SK-N-SH treated with all-trans-retinoic acid at 6 μM for 48 hours (cell line): ENCODE results near the gene TMED6.

ENCODE experiments used
- ARNTL ChIP-seq: fragments of 450-650 bp; formaldehyde crosslinking; IDR thresholded peaks from 2 replicates; pipeline ENCODE4 v1.5.0; 2020; ENCODE audit warnings: low read depth, mild to moderate bottlenecking, moderate library complexity, borderline replicate concordance
- GLIS3 ChIP-seq: fragments of 250-450 bp; sonication (Bioruptor Pico); IDR thresholded peaks from 2 replicates; pipeline ENCODE4 v1.5.0; 2020; ENCODE audit warnings: mild to moderate bottlenecking, moderate library complexity
- POU6F1 ChIP-seq: fragments of 250-450 bp; sonication (Bioruptor Pico); IDR thresholded peaks from 2 replicates; pipeline ENCODE4 v1.8.0; 2021; ENCODE audit warnings: low read depth, mild to moderate bottlenecking, moderate library complexity, borderline replicate concordance
- ZFP30 ChIP-seq: fragments of 450-650 bp; formaldehyde crosslinking; IDR thresholded peaks from 2 replicates; pipeline ENCODE4 v1.5.0; 2022; ENCODE audit warnings: mild to moderate bottlenecking, moderate library complexity
- ZNF70 ChIP-seq: fragments of 450-650 bp; formaldehyde crosslinking; IDR thresholded peaks from 2 replicates; pipeline ENCODE4 v1.5.0; 2020; ENCODE audit warnings: mild to moderate bottlenecking, moderate library complexity
- ZNF8 ChIP-seq: fragments of 450-650 bp; formaldehyde crosslinking; IDR thresholded peaks from 2 replicates; pipeline ENCODE4 v1.5.0; 2020; ENCODE audit warnings: mild to moderate bottlenecking, moderate library complexity
- TF ChIP-seq, protein P1 (sequence below): fragments of 250-450 bp; sonication (Bioruptor Pico); IDR thresholded peaks from 2 replicates; pipeline ENCODE4 v1.8.0; 2020; ENCODE audit warnings: mild to moderate bottlenecking, moderate library complexity, borderline replicate concordance
- TF ChIP-seq, protein P2 (sequence below): fragments of 250-450 bp; sonication (Bioruptor Pico); IDR thresholded peaks from 2 replicates; pipeline ENCODE4 v1.5.1; 2021; ENCODE audit warnings: mild to moderate bottlenecking, moderate library complexity

Gene TMED6

DNA sequence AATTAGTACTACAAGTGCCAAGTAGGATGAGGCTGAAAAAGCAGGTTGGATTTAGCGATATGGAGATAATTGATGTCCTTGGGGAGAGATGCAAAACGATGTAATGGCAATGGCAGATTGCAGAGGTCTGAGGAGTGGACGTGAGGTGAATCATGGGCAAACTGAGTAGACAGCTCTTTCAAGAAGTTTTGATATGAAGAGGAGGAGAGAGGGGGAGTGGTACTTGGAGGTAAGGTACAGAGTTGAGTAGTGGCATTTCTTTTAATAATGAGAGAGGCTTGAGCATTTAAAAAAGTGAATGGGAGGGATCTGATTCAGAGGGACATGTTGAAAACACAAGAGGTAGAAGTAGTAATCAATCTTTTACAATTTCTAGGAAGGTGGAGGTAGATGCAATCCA lies 58.2 kb downstream of the TMED6 start (continued):
- TF ChIP-seq POU6F1 (CRISPR knock-in tag) (no peak), ARNTL (CRISPR knock-in tag) (no peak), ZNF70 (CRISPR knock-in tag) (no peak), ZFP30 (CRISPR knock-in tag) (no peak), GLIS3 (CRISPR knock-in tag) (no peak), ZNF8 (CRISPR knock-in tag) (no peak)
- TF ChIP-seq, protein P1, sequence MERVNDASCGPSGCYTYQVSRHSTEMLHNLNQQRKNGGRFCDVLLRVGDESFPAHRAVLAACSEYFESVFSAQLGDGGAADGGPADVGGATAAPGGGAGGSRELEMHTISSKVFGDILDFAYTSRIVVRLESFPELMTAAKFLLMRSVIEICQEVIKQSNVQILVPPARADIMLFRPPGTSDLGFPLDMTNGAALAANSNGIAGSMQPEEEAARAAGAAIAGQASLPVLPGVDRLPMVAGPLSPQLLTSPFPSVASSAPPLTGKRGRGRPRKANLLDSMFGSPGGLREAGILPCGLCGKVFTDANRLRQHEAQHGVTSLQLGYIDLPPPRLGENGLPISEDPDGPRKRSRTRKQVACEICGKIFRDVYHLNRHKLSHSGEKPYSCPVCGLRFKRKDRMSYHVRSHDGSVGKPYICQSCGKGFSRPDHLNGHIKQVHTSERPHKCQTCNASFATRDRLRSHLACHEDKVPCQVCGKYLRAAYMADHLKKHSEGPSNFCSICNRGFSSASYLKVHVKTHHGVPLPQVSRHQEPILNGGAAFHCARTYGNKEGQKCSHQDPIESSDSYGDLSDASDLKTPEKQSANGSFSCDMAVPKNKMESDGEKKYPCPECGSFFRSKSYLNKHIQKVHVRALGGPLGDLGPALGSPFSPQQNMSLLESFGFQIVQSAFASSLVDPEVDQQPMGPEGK (CRISPR knock-in tag): no peak
- TF ChIP-seq, protein P2, sequence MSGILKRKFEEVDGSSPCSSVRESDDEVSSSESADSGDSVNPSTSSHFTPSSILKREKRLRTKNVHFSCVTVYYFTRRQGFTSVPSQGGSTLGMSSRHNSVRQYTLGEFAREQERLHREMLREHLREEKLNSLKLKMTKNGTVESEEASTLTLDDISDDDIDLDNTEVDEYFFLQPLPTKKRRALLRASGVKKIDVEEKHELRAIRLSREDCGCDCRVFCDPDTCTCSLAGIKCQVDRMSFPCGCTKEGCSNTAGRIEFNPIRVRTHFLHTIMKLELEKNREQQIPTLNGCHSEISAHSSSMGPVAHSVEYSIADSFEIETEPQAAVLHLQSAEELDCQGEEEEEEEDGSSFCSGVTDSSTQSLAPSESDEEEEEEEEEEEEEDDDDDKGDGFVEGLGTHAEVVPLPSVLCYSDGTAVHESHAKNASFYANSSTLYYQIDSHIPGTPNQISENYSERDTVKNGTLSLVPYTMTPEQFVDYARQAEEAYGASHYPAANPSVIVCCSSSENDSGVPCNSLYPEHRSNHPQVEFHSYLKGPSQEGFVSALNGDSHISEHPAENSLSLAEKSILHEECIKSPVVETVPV: no peak
